IPS DF 4.7 (cell line): ENCODE results near the gene CHCHD10.

Source experiments
- DNase-seq: peaks from one replicate; pipeline ENCODE4 v3.0.0-alpha.2; 2013; ENCODE audit warnings: low spot score; ENCODE audit errors: extremely low read depth

CHCHD10 gene

DNA sequence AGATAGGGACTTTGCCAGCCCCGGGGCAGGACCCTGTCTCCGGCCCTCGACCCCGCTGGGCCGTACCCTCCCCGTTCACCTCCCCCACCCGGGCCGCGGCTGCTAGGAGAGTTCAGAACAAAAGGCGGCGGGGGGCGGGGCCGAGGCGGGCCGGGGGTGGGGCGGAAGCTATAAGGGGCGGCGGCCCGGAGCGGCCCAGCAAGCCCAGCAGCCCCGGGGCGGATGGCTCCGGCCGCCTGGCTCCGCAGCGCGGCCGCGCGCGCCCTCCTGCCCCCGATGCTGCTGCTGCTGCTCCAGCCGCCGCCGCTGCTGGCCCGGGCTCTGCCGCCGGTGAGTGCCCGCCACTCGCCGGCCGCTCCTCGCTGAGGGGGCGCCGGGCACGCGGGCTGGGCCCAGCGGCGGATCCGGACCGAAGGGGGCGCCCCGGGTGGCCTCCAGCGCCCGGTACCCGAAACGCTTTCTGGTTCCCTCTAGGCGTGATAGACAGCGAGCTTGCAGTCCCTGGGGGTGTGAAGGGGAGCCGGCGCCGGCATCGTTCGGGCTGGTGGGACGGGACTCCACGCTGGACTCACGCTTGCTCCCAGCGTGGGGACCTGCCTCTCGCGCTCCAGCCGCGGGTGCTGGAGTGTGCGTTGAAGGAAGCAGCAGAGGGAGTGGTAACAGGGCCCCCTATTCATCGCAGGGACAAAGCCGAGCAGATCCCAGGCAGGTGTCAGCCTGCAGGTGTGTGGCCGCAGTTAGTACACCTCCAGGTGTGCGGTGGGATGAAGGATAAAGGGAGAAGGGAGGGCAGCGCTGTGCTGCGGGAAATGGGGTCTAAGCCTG is 5.1 kb upstream of the CHCHD10 start, which contains the start of gene MMP11:
MMP11 (plus strand) TSS at position 201 of the 825 bp plus-strand sequence; CDS start at position 223, 22 bp downstream.
- DNase-seq = no peak

DNA sequence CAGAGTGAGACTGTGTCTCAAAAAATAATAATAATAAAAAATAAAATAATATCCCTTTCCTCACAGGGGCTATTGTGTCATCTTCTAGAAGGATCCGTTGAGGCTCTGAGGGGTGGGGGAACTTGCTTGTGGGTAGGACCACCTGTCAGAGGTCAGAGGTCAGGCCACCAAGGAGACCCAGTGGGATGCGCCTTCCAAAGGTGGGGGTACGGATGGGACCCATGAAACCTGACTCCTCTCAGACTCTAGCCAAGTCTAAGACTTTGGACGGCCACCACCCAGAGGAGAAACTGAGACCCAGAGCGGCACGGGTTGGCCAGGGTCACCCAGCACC is 4.5 kb upstream of the CHCHD10 start:
- no peak for DNase-seq

DNA sequence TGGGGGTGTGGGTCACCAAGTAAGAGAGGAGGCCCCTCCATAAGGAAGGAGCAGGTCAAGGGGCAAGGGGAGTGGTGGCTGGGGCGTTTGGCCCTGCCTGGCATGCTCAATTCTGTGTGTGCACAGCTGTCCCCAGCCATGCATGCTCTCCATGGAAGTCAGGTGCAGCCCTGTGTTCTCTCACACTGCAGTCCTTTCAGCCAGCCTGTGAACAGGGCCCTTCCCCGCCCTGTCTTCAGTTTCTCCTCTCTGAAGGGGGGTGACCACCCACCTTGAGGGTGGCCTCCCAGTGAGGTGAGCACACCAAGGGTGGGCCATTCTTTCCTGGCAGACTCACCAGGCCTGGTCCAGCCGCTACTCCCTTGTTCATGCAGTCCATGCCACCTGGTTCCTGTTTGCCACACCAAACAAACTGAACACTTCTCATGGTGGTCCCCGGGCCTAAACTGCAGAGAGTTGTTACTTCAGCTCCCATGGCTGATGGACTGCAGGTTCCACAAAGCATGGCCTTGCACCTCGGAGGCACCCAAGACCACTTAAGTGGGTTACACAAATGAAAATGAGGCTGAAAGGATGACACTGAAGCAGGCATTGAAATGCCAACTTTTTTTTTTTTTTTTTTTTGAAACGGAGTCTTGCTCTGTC is 1.7 kb upstream of the CHCHD10 start:
- DNase-seq = no peak

DNA sequence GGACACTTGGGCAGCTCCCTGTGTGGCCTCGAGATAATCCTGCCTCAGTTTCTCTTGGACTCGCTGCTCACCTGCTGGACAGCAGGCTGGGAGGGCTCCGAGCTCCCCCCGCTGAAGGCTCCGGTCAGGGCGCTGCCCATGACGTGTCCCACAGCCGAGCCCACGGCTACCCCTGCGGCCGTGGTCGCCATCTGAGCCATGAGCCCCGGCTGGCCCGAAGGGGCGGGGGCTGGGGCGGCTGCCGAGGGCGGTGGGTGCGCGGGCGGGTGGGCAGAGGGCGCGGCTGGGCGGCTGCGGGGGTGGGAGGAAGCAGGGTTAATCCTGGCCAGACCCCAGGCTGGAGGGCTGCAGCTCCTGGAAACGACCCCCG is 484 bp downstream of the CHCHD10 start:
- no peak for DNase-seq

GRCh38 chr22:23764899-23765881 is 2.6 kb downstream of the CHCHD10 start:
- DNase-seq = no peak

DNA sequence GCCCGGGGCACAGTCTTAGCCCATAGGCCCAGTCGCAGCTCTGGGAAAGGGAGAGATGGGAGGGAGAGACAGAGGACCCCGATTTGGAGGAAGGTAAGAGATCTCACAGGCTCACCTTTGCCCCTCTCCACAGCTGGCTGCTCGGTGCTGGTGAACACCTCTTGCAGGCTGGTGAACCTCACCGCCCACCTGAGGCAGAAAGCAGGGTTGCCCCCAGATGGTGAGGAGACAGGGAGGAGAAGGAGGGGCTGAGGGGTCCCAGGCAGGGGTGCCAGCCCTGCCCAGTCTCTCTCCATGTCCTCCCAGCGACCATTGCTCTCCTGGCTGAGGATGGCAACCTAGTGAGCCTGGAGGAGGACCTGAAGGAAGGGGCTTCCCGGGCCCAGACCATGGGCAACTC is 3.8 kb downstream of the CHCHD10 start:
- DNase-seq = no peak

DNA sequence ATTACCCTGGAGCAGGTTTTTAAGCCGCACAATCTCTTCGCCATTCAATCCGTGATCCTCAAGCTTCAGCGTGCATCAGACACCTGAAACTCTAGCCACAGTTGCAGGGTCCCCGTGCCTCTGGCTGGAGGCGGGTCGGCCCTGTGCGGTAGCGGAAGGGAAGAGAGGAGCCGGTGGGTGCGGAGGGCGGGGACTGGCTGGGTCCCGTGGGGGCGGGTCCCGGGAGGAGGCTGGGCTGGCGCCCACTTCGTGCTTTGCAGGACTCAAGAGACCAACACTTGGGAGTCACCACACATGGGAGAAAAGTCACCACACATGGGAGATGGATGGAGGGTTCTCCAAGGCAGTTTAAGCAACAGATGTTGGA is 4.2 kb downstream of the CHCHD10 start:
- DNase-seq = no peak

DNA sequence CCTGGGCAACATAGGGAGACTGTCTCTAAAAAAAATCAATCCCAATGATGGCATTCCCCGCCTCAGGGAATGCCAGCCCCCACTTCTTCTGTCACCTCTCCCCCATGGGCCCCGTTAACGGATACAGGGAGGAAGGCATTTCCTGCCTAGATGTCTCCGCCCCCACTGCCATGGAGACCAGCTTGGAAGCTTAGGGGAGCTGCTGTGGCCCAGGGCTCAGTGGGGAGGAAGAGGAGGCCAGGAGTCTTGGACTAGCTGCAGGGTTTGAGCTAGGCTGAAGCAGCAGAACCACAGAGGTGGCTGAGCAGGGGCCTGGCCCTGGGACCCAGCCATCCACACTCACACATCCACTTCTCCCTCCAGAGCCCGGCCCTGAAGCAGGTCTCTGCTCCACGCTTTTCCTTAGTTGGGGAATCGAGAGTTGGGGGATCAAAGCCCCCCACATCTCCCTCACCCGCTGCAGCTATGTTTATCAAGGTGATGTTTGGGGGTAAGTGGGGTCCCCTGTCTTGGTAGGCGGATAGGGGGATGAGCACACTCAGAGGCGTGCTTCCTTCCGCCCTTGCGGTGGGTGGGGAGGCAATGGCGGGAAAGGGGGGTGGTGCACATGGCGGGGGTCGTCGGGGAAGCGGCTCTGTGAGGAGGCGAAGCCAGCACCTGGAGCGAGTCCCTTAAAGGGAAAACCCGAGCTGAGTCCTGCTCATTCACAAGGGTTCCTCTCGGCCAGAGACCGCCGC is 4.8 kb downstream of the CHCHD10 start, which contains the start of gene C22orf15:
C22orf15 (plus strand) TSS at position 149 of the 737 bp plus-strand sequence; CDS start at position 466, 317 bp downstream.
- no peak for DNase-seq

GRCh38 chr22:23760056-23760455 is 7.7 kb downstream of the CHCHD10 start:
- DNase-seq = no peak

DNA sequence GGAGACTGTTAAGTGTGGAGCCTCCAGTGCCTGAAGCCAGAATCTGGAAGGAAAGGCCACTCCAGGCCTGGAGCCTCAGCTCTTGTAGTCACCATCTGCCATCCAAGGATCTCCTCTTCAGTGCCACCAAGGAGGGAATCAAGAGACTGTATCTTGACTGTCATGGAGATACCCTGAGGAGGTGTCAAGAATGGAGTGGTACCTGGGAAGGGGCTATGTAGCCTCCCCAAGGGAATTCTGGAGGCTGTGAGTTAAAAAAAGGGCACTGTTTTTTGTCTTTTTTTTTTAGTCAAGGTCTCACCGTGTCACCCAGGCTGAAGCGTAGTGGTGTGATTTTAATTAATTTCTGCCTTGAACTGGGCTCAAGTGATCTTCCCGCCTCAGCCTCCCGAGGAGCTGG is 8.2 kb downstream of the CHCHD10 start:
- no peak for DNase-seq

- DNase-seq = no peak
Measured at GRCh38 chr22:23756891-23757290, 10.9 kb downstream of the CHCHD10 start.

- no peak for DNase-seq
Measured at GRCh38 chr22:23755711-23756110, 12.1 kb downstream of the CHCHD10 start.

GRCh38 chr22:23754980-23755636 is 12.7 kb downstream of the CHCHD10 start:
- no peak for DNase-seq

DNA sequence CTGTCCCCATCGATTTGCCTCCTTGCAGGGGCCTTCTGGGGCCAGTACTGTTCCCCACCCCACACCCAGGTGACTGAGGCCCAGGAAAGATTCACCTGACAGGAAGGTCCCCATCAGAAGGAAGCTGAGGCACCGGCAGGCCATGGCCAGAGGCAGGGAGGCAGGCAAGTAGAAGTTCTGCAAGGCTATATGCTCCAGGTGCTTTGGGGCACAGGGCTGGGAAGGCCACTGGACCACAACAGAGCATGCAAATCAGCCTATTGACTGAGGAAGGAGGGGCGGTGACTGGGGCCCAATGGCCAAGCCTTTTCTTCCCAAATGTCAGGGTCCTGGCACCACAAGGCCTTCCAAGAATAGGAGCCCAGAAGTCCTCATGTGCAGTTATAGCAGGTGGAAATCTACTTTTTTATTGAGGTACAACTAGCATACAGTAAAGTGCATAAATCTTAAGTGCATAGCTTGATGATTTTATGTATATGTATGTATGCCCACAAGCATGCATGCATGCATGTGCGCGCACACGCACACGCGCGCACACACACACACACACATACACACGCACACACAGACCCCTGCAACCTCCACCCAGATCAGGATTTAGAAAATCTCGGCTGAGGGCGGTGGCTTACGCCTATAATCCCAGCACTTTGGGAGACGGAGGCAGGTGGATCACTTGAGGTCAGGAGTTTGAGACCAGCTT is 13.4 kb downstream of the CHCHD10 start, which contains the start of gene VPREB3:
VPREB3 (minus strand) TSS at position 206 of the 700 bp plus-strand sequence; CDS start at position 144, 62 bp downstream.
- no peak for DNase-seq

DNA sequence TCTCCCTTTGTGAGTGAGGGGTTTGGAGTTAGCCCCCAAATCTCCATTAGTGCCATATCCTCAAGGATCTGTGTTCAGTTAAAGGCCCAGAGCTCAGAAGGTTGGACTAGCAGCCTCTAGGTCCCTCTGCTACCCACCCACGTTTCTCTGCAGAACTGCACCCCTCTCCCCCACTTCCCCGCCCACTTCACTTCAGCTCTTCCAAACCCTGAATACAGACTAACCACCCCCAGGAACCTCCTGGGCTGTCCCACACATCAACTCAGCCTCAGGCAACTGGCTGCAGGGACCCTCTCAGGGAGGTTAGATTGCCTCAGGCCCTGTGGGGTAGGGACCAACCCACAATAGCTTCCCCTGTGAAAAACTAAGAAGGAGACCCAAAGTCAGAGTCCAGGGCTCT is 14.4 kb downstream of the CHCHD10 start:
- no peak for DNase-seq

GRCh38 chr22:23752750-23753149 is 15.0 kb downstream of the CHCHD10 start:
- no peak for DNase-seq

DNA sequence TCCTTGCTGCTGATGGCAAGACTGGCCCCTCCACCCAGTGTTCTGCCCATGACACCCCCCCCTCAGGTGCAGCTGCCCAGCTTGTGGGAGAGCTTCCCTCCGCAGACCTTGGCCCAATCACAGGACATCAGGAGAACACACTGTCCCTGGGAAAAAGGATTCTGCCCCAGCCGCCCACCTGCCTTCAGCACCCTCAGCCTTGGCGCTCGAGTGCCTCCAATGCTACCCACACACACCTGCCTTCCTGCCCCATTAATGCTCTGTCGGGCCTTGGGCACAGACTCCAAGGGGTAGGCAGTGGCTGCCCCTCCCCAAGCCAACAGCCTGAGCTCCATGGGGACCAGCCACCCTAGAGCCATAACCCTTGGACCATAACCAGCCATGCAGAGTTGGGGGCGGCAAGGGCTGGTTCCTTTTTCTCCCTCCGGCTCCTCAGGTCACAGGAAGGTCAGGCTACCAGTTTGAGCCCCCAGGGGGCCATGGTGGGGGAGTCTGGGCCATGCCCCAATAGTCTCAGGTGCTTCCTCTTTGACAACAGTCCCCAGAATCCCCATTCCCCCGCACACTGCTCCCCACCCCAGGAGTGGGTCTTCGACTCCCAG is 15.6 kb downstream of the CHCHD10 start:
- DNase-seq = no peak

GRCh38 chr22:23751441-23751996 is 16.3 kb downstream of the CHCHD10 start:
- no peak for DNase-seq
